ENCODE measurements around the gene SLC52A3. TPM values are rescaled to one million over a fixed set of nuclear protein-coding genes. Genes with fewer than 3 reads are reported as not detected.

Gene SLC52A3
- total and polyA plus RNA-seq, 2 of the 13 experiments (the other 11 are each of a cell fraction or from before 2014, with no cell fraction given), result 0.03 TPM; not detected in 1

- TF ChIP-seq BCLAF1 (IDR thresholded peaks at IDR 0.05) (no peak), KMT2B (CRISPR knock-in tag; IDR thresholded peaks at IDR 0.05) (no peak), ZNF780A (CRISPR knock-in tag; IDR thresholded peaks at IDR 0.05) (no peak), ZNF878 (CRISPR knock-in tag; IDR thresholded peaks at IDR 0.05) (0 out of 2 replicates have a peak, but pooled peaks have one; percentile 31), RELA (CRISPR knock-in tag; IDR thresholded peaks at IDR 0.05) (no peak), TBP (CRISPR knock-in tag; IDR thresholded peaks at IDR 0.05) (no peak), GFI1 (CRISPR knock-in tag; IDR thresholded peaks at IDR 0.05; ENCODE audit: borderline replicate concordance) (no peak), HIC2 (CRISPR knock-in tag; IDR thresholded peaks at IDR 0.05; ENCODE audit: low read depth) (no peak; the same call in 1 of the 2 replicates), MZF1 (CRISPR knock-in tag; IDR thresholded peaks at IDR 0.05; ENCODE audit: borderline replicate concordance) (0 out of 2 replicates have a peak, but pooled peaks have one; percentile 18), NFIC (IDR thresholded peaks at IDR 0.05; ENCODE audit: low read length) (no peak), PPARG (CRISPR knock-in tag; conservative IDR thresholded peaks at IDR 0.05) (peak; percentile 49; the same call in 1 of the 2 replicates), ZBTB34 (CRISPR knock-in tag; IDR thresholded peaks at IDR 0.05) (no peak), KDM3A (CRISPR knock-in tag; IDR thresholded peaks at IDR 0.05; ENCODE audit: low read depth) (peak; percentile 72), CBX5 (CRISPR knock-in tag; IDR thresholded peaks at IDR 0.05; ENCODE audit: borderline replicate concordance) (0 out of 2 replicates have a peak, but pooled peaks have one; percentile 20), SIX1 (CRISPR knock-in tag; IDR thresholded peaks at IDR 0.05; ENCODE audit: borderline replicate concordance) (no peak), ZNF333 (CRISPR knock-in tag; IDR thresholded peaks at IDR 0.05; ENCODE audit: borderline replicate concordance) (no peak; the same call in 1 of the 2 replicates), ZFP82 (CRISPR knock-in tag; IDR thresholded peaks at IDR 0.05; ENCODE audit: borderline replicate concordance) (peak; percentile 33; the same call in 1 of the 2 replicates), ZNF33A (CRISPR knock-in tag; IDR thresholded peaks at IDR 0.05; ENCODE audit: borderline replicate concordance) (no peak), ZNF768 (CRISPR knock-in tag; IDR thresholded peaks at IDR 0.05) (peak; percentile 56; the same call in 1 of the 2 replicates), THAP7 (CRISPR knock-in tag; IDR thresholded peaks at IDR 0.05) (0 out of 2 replicates have a peak, but pooled peaks have one; percentile 63), ZMYM2 (CRISPR knock-in tag; IDR thresholded peaks at IDR 0.05) (no peak), ZNF382 (CRISPR knock-in tag; IDR thresholded peaks at IDR 0.05; ENCODE audit: borderline replicate concordance) (no peak), TCF7 (IDR thresholded peaks at IDR 0.05; ENCODE audit: low read depth) (no peak), ZNF232 (CRISPR knock-in tag; IDR thresholded peaks at IDR 0.05; ENCODE audit: borderline replicate concordance) (no peak)
Observed at GRCh38 chr20:728256-728944, 39.9 kb downstream of the SLC52A3 start (continued).
